Left lung (tissue), 10 donors: Measurements from ENCODE around the gene SGMS2. TPM values are rescaled to one million over a fixed set of nuclear protein-coding genes. Genes with fewer than 3 reads are reported as not detected.

Experiments
- ATAC-seq: fragments of 200-7000 bp; cut with Tn5 transposase; one replicate; pipeline ENCODE4 v1.9.1; 2020; ENCODE audit warnings: moderate library complexity
- DNase-seq, 4 donors: peaks; one replicate each; pipeline ENCODE4 v3.0.0-alpha.2; 2013 to 2020
- H3K27ac ChIP-seq, 2 donors: fragments of 200-600 bp; sonication (generic) in 1 of 2; one replicate each; pipeline versions ENCODE4 v1.5.0 to v1.8.0; 2020 to 2021
- H3K27me3 ChIP-seq, 2 donors: fragments of 200-600 bp; sonication (generic) in 1 of 2; one replicate each; pipeline versions ENCODE4 v1.5.0 to v1.8.0; 2020 to 2021
- H3K36me3 ChIP-seq, 2 donors: fragments of 200-600 bp; sonication (generic) in 1 of 2; one replicate each; pipeline versions ENCODE4 v1.5.0 to v1.8.0; 2020 to 2021
- H3K4me1 ChIP-seq, 2 donors: fragments of 200-600 bp; one replicate each; pipeline ENCODE4 v1.8.0; 2021
- H3K4me3 ChIP-seq, 2 donors: fragments of 200-600 bp; sonication (generic) in 1 of 2; one replicate each; pipeline versions ENCODE4 v1.5.0 to v1.8.0; 2020 to 2021; ENCODE audit warnings: mild to moderate bottlenecking in 1 of 2
- H3K9me3 ChIP-seq, 2 donors: fragments of 200-600 bp; sonication (generic) in 1 of 2; one replicate each; pipeline versions ENCODE4 v1.5.0 to v1.8.0; 2020 to 2021
- intact Hi-C, 2 donors: fragments of 100-400 bp; cut with DNase I; formaldehyde crosslinking; loops; one replicate each; pipeline versions ENCODE4 v1.11.2 to v1.14.2; 2022
- polyA plus RNA-seq, 6 donors: library from polyadenylated mRNA; unstranded; fragments of 120-200 nt; gene quantifications; one replicate each; pipeline ENCODE4 v1.2.1, GENCODE V29; 2013; ENCODE audit not compliant: insufficient read length in 6 of 6
- total RNA-seq, 2 donors: library from RNA; stranded (reverse); fragmentation: NEBNext Ultra II Directional; extraction: Animal tissue kit (Norgen Biotek cat#: 25700); gene quantifications; one replicate each; pipeline ENCODE4 v1.2.1, GENCODE V29; 2021
- TF ChIP-seq, protein P1 (sequence below), 2 donors: fragments of 200-600 bp; sonication (generic) in 1 of 2; IDR thresholded peaks; one replicate each; pipeline versions ENCODE4 v1.5.0 to v1.8.0; 2021; ENCODE audit warnings: antibody characterized with exemption in 2 of 2
- donor health status: DM: no; HTN: yes; CAD: no.
- donor health status: DM: no; HTN: no; CAD: no.

SGMS2 gene
- total and polyA plus RNA-seq, 8 donors, result 11.7 to 106 (median 17.1) TPM

DNA sequence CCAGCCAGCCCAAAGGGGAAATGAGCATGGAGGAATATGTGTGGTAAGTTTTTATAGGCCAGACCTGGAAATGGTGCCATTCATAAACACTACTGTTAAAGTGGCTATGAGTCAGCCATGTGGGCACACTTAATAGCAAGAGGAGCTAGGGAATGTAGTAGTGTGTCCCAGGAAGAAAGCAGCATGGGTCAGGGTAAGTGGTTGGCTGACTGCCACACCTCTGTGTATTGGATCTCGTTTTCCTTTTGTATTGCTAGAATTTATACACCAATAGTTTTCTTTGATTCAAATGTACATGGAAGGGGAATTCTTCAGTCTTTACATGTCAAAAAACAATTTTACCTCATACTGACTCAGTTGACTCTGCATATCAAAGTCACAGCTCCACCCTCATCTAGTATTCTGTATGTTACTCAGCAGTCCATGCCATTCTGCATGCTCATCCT, 22.9 kb upstream of the SGMS2 start:
- Histone ChIP-seq H3K27me3 (no peaks in the 10 kb centered on the region), H3K9me3 (no peaks in the 10 kb centered on the region), H3K4me3 (no peak overlapping the region), H3K4me1 (peaks cover 0 to 7% of the 10 kb centered on the region in 2 donors), H3K36me3 (no peaks in the 10 kb centered on the region), H3K27ac (no peak overlapping the region)
- intact Hi-C loops, result no loop called here
- TF ChIP-seq, protein P1, sequence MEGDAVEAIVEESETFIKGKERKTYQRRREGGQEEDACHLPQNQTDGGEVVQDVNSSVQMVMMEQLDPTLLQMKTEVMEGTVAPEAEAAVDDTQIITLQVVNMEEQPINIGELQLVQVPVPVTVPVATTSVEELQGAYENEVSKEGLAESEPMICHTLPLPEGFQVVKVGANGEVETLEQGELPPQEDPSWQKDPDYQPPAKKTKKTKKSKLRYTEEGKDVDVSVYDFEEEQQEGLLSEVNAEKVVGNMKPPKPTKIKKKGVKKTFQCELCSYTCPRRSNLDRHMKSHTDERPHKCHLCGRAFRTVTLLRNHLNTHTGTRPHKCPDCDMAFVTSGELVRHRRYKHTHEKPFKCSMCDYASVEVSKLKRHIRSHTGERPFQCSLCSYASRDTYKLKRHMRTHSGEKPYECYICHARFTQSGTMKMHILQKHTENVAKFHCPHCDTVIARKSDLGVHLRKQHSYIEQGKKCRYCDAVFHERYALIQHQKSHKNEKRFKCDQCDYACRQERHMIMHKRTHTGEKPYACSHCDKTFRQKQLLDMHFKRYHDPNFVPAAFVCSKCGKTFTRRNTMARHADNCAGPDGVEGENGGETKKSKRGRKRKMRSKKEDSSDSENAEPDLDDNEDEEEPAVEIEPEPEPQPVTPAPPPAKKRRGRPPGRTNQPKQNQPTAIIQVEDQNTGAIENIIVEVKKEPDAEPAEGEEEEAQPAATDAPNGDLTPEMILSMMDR (IDR thresholded peaks at IDR 0.05), result no peak
- DNase-seq (peak in 1 of 4 donors; percentile 59), ATAC-seq (peak; percentile 91)

DNA sequence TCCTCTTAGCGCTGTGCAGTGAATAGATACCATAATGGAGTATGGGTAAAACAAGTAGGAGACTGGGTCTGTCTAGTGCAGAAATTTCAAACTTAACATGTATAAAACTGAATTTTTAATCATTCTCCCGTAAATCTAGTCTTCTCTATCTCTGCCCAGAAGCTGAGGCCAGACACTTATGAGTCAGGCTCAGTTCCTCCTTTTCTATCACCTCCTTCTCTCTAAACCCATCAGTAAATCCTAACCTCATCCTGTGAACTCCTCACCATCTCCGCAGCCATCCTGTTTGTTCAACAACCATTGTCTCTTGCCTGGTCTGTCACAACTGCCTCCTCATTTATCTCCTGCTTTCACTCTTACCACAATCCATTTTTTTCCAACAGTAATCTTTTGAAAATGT, 19.8 kb upstream of the SGMS2 start:
- Histone ChIP-seq H3K4me3 (no peak overlapping the region), H3K36me3 (no peaks in the 10 kb centered on the region), H3K27me3 (no peaks in the 10 kb centered on the region), H3K27ac (no peak overlapping the region), H3K4me1 (peaks cover 0 to 7% of the 10 kb centered on the region in 2 donors), H3K9me3 (no peaks in the 10 kb centered on the region)
- TF ChIP-seq, protein P1 (IDR thresholded peaks at IDR 0.05), result no peak
- intact Hi-C loops, result no loop called here
- DNase-seq (no peak), ATAC-seq (no peak)

DNA sequence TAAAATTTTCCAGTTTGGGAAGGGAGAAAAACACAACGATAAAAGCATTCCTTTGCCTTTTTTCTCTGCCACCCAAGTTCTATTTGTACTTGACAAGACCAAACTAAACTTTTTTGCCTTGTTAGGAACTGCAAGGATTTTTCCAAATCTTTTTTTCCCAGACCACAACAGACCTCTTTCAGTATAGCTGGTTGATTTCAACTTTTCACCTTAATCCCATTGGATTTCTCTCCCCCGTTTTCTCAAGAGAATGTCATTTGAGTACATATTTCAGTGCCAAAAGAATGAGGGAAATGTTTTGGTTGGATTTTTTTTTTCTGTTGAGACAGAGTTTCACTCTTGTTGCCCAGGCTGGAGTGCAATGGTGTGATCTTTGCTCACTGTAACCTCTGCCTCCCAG, 18.5 kb upstream of the SGMS2 start:
- H3K4me1 ChIP-seq, result no peaks in the 10 kb centered on the region

DNA sequence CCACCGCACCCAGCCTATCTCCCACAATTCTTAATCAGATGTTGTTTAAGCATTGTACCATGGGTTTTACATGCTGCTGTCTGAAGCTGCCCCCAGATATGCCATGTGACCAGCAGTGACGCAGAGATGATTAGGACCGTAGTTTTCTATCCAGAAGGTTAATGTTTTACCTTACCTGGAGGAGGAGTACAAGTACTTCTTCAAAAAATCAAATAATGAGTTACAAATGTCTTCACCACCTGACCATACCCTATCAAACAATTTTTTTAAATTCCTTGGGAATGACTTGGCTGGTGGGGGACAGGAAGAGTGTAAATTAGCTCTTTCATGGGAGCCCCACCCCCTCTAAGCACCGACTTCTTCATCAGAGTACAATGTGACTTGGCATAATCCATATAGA, 16.2 kb upstream of the SGMS2 start:
- peak in 2 of 4 donors; percentile 42 to 55 for DNase-seq
- TF ChIP-seq, protein P1 (IDR thresholded peaks at IDR 0.05), result no peak

More for the DNA sequence above, 18.5 kb upstream of the SGMS2 start:
- ATAC-seq (no peak), DNase-seq (no peak)
- Histone ChIP-seq H3K4me3 (no peak overlapping the region), H3K36me3 (no peaks in the 10 kb centered on the region), H3K27me3 (no peaks in the 10 kb centered on the region), H3K27ac (no peak overlapping the region), H3K9me3 (no peaks in the 10 kb centered on the region)
- TF ChIP-seq, protein P1 (IDR thresholded peaks at IDR 0.05), result no peak
- intact Hi-C loops, result no loop called here

DNA sequence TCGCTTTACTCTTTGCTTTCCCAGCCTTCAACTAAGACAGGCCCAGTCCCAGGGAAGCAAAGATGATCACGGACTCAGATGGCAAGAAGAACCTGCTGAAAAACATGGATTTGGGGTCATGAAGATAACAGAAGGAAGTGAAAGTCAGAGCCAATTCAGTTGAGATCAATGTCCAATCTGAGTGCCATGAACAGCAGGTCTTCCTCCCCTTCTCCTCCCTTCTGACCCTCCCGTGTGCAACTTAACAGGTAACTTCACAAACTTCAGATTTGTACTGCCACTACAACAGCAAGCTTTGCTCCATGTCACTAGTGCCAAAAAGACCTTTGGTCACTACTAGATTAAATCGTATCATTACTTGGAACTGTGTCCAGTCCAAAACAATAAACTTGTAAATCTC, 15.5 kb upstream of the SGMS2 start:
- no peaks in the 10 kb centered on the region for H3K27me3 ChIP-seq
- DNase-seq, result no peak
- no peak overlapping the region for H3K4me3 ChIP-seq
- ATAC-seq, result no peak
- H3K27ac ChIP-seq, result no peak overlapping the region
- no peaks in the 10 kb centered on the region for H3K36me3 ChIP-seq
- no peaks in the 10 kb centered on the region for H3K9me3 ChIP-seq
- intact Hi-C loops, result no loop called here
- TF ChIP-seq, protein P1 (IDR thresholded peaks at IDR 0.05), result no peak
- no peaks in the 10 kb centered on the region for H3K4me1 ChIP-seq

More for the DNA sequence above, 16.2 kb upstream of the SGMS2 start:
- intact Hi-C loops, result no loop called here
- Histone ChIP-seq H3K4me1 (no peaks in the 10 kb centered on the region), H3K27ac (no peak overlapping the region), H3K4me3 (no peak overlapping the region), H3K9me3 (no peaks in the 10 kb centered on the region), H3K36me3 (no peaks in the 10 kb centered on the region), H3K27me3 (no peaks in the 10 kb centered on the region)
- peak; percentile 90 for ATAC-seq
